Heart left ventricle (tissue), 16 donors: ENCODE measurements around the gene SLC35C1. TPM values are rescaled to one million over a fixed set of nuclear protein-coding genes. Genes with fewer than 3 reads are reported as not detected.

ENCODE experiments used
- ATAC-seq, 4 donors: fragments of 200-7000 bp; cut with Tn5 transposase; one replicate each; pipeline ENCODE4 v1.9.1; 2020 to 2022; ENCODE audit warnings: moderate library complexity in 4 of 4, mild to moderate bottlenecking in 3 of 4, moderate number of reproducible peaks in 1 of 4
- DNase-seq, 5 donors: peaks; one replicate each; pipeline ENCODE4 v3.0.0-alpha.2; 2020
- H3K27ac ChIP-seq, 12 donors: fragments of 200-600 bp; sonication (generic) in 4 of 12; one replicate each; pipeline versions ENCODE4 v1.5.0 to v1.8.0; 2016 to 2022; ENCODE audit warnings: mild to moderate bottlenecking in 2 of 12
- H3K27me3 ChIP-seq, 9 donors: fragments of 200-600 bp; sonication (generic) in 2 of 9; one replicate each; pipeline versions ENCODE4 v1.5.1 to v1.8.0; 2016 to 2022; ENCODE audit warnings: mild to moderate bottlenecking in 3 of 9
- H3K36me3 ChIP-seq, 9 donors: fragments of 200-600 bp; sonication (generic) in 2 of 9; one replicate each; pipeline versions ENCODE4 v1.5.0 to v1.8.0; 2018 to 2022; ENCODE audit warnings: mild to moderate bottlenecking in 2 of 9
- H3K4me1 ChIP-seq, 12 donors: fragments of 200-600 bp; sonication (generic) in 4 of 12; one replicate each; pipeline versions ENCODE4 v1.5.0 to v1.8.0; 2016 to 2022; ENCODE audit warnings: mild to moderate bottlenecking in 3 of 12
- H3K4me3 ChIP-seq, 12 donors: fragments of 200-600 bp; sonication (generic) in 4 of 12; one replicate each; pipeline versions ENCODE4 v1.5.0 to v1.8.0; 2017 to 2022; ENCODE audit warnings: mild to moderate bottlenecking in 9 of 12, moderate library complexity in 4 of 12
- H3K9me3 ChIP-seq, 12 donors: fragments of 200-600 bp; sonication (generic) in 4 of 12; one replicate each; pipeline versions ENCODE4 v1.5.0 to v1.8.0; 2016 to 2022; ENCODE audit warnings: mild to moderate bottlenecking in 1 of 12
- CTCF ChIP-seq, 12 donors: fragments of 200-600 bp; sonication (generic) in 4 of 12; IDR thresholded peaks; one replicate each; pipeline versions ENCODE4 v1.5.0 to v1.8.0; 2018 to 2022; ENCODE audit warnings: antibody characterized with exemption in 12 of 12, mild to moderate bottlenecking in 5 of 12
- POLR2A ChIP-seq, 2 donors: fragments of 450-650 bp; IDR thresholded peaks; one replicate each; pipeline ENCODE4 v1.6.1; 2017; ENCODE audit warnings: antibody characterized with exemption in 2 of 2, mild to moderate bottlenecking in 2 of 2, moderate library complexity in 2 of 2
- WGBS, 4 donors: extraction: QIAGEN DNeasy Blood & Tissue Kit in 2 of 4; methylation state at CpG; one replicate each; pipeline versions ENCODE4 v1.1.5 to v1.1.7; 2013 to 2018; 5-methylcytosine and 5-hydroxymethylcytosine counted together
- intact Hi-C, 10 donors: fragments of 100-400 bp; cut with DNase I; formaldehyde crosslinking; loops; one replicate each; pipeline versions ENCODE4 v1.11.1 to v1.14.2; 2022
- polyA plus RNA-seq, 2 donors: library from polyadenylated mRNA; stranded (reverse); fragments of 200-250 nt; gene quantifications; one replicate each; pipeline ENCODE4 v1.2.3, GENCODE V29; 2013
- total RNA-seq, 9 donors: library from RNA; depleted of rRNA in 2 of 9; stranded (reverse); fragments of >200 nt in 2 of 9; fragmentation: NEBNext Ultra II Directional in 3 of 9; extraction: Animal tissue kit (Norgen Biotek cat#: 25700) in 3 of 9; gene quantifications; one replicate each; pipeline versions ENCODE4 v1.1.0 to v1.2.4, GENCODE V29; 2016 to 2023
- donor health status: ischemic (EF 13 %, LVEDD 7.1; RV severe dilation, severe dysfunction).
- donor health status: healthy with polysubstance abuse.
- donor health status: DM: no; HTN: yes; CAD: no.
- donor health status: DM: no; HTN: no; CAD: no.
- donor health status: ischemic (EF 25% LVEDD 6.9; RV normal size, moderate dysfunction).
- donor health status: ischemic (EF 25% LVEDD 5.7; RV mildly dilated, moderate dysfunction).
- donor health status: healthy.
- donor health status: DM: yes; HTN: yes; CAD: no.
- donor health status: ischemic (EF 35%, LVEDD 5.7; RV mildly dilated, moderate dysfunction).
- donor health status: nonischemic (EF 11% LVEDD 7.7; RV severe dilation, severe dysfunction).
- donor health status: DM: yes; HTN: yes; CAD: no.
- donor health status: PGD.
- donor health status: ischemic (EF 29% LVEDD 5.4; RV normal size, mild dysfunction).
- donor health status: nonischemic (EF 23%, LVEDD 6.1; RV moderate dilation, normal function).

The SLC35C1 gene
- total and polyA plus RNA-seq, 11 donors, result 5.3 to 21.0 (median 7.8) TPM

DNA sequence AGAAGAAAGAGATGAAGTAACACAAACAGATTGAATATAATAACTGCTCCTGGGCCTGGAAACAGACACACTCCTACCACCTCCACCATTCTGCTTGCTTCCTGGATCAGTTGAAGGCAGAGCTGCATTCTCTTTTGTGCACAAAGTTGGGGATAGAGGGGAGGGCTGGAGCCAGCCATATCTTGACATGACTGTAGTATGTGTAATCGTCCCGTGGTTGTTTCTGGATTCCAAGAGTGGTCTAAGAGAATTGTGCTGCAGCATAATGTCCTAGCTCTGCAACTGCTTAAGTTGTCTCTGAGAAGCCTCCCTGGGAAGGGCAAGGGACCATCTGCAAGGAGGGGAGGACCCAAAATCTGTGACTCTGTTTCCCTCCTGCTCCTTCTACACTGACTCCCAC is 45.5 kb downstream of the SLC35C1 start:
- TF ChIP-seq CTCF (IDR thresholded peaks at IDR 0.05), result no peak
- no peak for TF ChIP-seq POLR2A (IDR thresholded peaks at IDR 0.05)
- no peaks in the 10 kb centered on the region for H3K9me3 ChIP-seq
- intact Hi-C loops, result no loop called here
- peaks cover 0 to 5% (median 2%) of the 10 kb centered on the region in 9 donors for H3K36me3 ChIP-seq
- WGBS, 4 donors, result 37 to 52% (median 42%) methylated on average over 2 of the region's 2 CpGs
- H3K4me1 ChIP-seq, result peaks cover 8 to 86% (median 73%) of the 10 kb centered on the region in 12 donors
- H3K4me3 ChIP-seq, result peak overlapping the region in 3 of 12 donors; percentile 88 to 97 (median 92)
- DNase-seq (no peak), ATAC-seq (no peak)
- H3K27me3 ChIP-seq, result no peaks in the 10 kb centered on the region
- H3K27ac ChIP-seq, result peak overlapping the region in 10 of 12 donors; percentile 82 to 99 (median 94)

DNA sequence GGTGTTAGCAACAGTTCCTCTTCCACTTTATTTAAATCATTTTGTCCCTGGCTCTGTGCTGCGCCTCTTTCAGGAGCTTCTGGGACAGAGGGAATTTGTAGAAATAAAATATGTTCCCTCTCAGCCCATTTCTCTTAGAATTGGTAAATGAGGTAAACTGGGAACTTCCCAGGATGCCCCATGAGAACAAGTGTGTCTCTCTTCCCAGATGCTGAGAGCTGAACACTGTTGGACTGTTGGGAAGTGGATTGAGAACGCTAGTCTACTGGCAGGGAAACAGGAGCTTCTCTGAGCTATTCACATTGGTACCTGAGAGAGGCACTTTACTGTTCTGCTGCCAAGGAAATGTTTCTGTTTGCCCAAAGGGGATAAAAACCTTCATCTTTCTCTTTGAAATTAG is 46.3 kb downstream of the SLC35C1 start:
- Histone ChIP-seq H3K36me3 (peaks cover 0 to 13% (median 10%) of the 10 kb centered on the region in 9 donors), H3K27ac (peak overlapping the region; percentile 38 to 99 (median 90)), H3K9me3 (no peaks in the 10 kb centered on the region), H3K4me3 (peak overlapping the region in 4 of 12 donors; percentile 5 to 92 (median 54)), H3K27me3 (no peaks in the 10 kb centered on the region), H3K4me1 (peaks cover 12 to 90% (median 78%) of the 10 kb centered on the region in 12 donors)
- ATAC-seq (no peak), DNase-seq (no peak)
- intact Hi-C loops, result no loop called here
- whole genome bisulfite sequencing, 4 donors, result 50 to 66% (median 60%) methylated on average over 2 of the region's 2 CpGs
- TF ChIP-seq CTCF (IDR thresholded peaks at IDR 0.05), result no peak
- no peak for TF ChIP-seq POLR2A (IDR thresholded peaks at IDR 0.05)

GRCh38 chr11:45852018-45852711 is 47.2 kb downstream of the SLC35C1 start:
- DNase-seq (peak in 4 of 5 donors; percentile 47 to 60 (median 58)), ATAC-seq (peak in 3 of 4 donors; percentile 3 to 44 (median 30))
- H3K36me3 ChIP-seq, result peaks cover 0 to 23% (median 19%) of the 10 kb centered on the region in 9 donors
- WGBS, 4 donors, result 15 to 42% (median 36%) methylated on average over 4 of the region's 4 CpGs
- peak overlapping the region in 1 of 12 donors; percentile 4 for H3K4me3 ChIP-seq
- H3K27ac ChIP-seq, result peak overlapping the region; percentile 55 to 99 (median 90)
- H3K9me3 ChIP-seq, result no peaks in the 10 kb centered on the region
- H3K27me3 ChIP-seq, result no peaks in the 10 kb centered on the region
- no peak for TF ChIP-seq POLR2A (IDR thresholded peaks at IDR 0.05)
- TF ChIP-seq CTCF (IDR thresholded peaks at IDR 0.05), result no peak
- peaks cover 12 to 92% (median 80%) of the 10 kb centered on the region in 12 donors for H3K4me1 ChIP-seq
- intact Hi-C loops, result no loop called here

GRCh38 chr11:45852712-45853101 is 47.8 kb downstream of the SLC35C1 start:
- DNase-seq (peak in 4 of 5 donors; percentile 52 to 85 (median 73)), ATAC-seq (peak; percentile 78 to 81 (median 80))
- H3K4me3 ChIP-seq, result peak overlapping the region in 1 of 12 donors; percentile 4
- intact Hi-C loops, result no loop called here
- peaks cover 14 to 98% (median 85%) of the 10 kb centered on the region in 12 donors for H3K4me1 ChIP-seq
- no peaks in the 10 kb centered on the region for H3K9me3 ChIP-seq
- peaks cover 0 to 28% (median 23%) of the 10 kb centered on the region in 9 donors for H3K36me3 ChIP-seq
- H3K27ac ChIP-seq, result peak overlapping the region in 11 of 12 donors; percentile 74 to 99 (median 91)
- H3K27me3 ChIP-seq, result no peaks in the 10 kb centered on the region
- WGBS, 4 donors, result 8 to 22% (median 16%) methylated on average over 1 of the region's 1 CpG
- TF ChIP-seq POLR2A (IDR thresholded peaks at IDR 0.05), result no peak
- peak in 4 of 12 donors; percentile 12 to 43 (median 24) for TF ChIP-seq CTCF (IDR thresholded peaks at IDR 0.05)
